Sigmoid colon (tissue), 7 donors: ENCODE results near the gene SLC47A2. TPM values are rescaled to one million over a fixed set of nuclear protein-coding genes. Genes with fewer than 3 reads are reported as not detected.

Experiments used
- DNase-seq: peaks from one replicate; pipeline ENCODE4 v3.0.0-alpha.2; 2019
- H3K27ac ChIP-seq, 4 donors: fragments of 200-600 bp; sonication (generic); one replicate each; pipeline ENCODE4 v1.5.1; 2016 to 2019; ENCODE audit warnings: mild to moderate bottlenecking in 1 of 4
- H3K27me3 ChIP-seq, 3 donors: fragments of 200-600 bp; sonication (generic); one replicate each; pipeline ENCODE4 v1.5.1; 2019; ENCODE audit warnings: mild to moderate bottlenecking in 1 of 3
- H3K36me3 ChIP-seq, 4 donors: fragments of 200-600 bp; sonication (generic); one replicate each; pipeline ENCODE4 v1.5.1; 2016 to 2019
- H3K4me1 ChIP-seq, 4 donors: fragments of 200-600 bp; sonication (generic); one replicate each; pipeline ENCODE4 v1.5.1; 2017 to 2019
- H3K4me3 ChIP-seq, 4 donors: fragments of 200-600 bp; sonication (generic); one replicate each; pipeline ENCODE4 v1.5.1; 2017 to 2019; ENCODE audit warnings: mild to moderate bottlenecking in 2 of 4, moderate library complexity in 1 of 4
- H3K9me3 ChIP-seq, 4 donors: fragments of 200-600 bp in 3 of 4; sonication (generic) in 3 of 4; one replicate each; pipeline versions ENCODE4 v1.5.1 to v1.6.1; 2013 to 2019
- EP300 ChIP-seq, 4 donors: sonication (generic); formaldehyde crosslinking; IDR thresholded peaks; one replicate each; pipeline ENCODE4 v1.6.1; 2017; ENCODE audit warnings: antibody characterized with exemption in 4 of 4
- POLR2A ChIP-seq, 2 donors: fragments of 450-650 bp; IDR thresholded peaks; one replicate each; pipeline ENCODE4 v1.6.1; 2016; ENCODE audit warnings: antibody characterized with exemption in 2 of 2, mild to moderate bottlenecking in 2 of 2, moderate library complexity in 2 of 2
- POLR2AphosphoS5 ChIP-seq, 4 donors: sonication (generic); formaldehyde crosslinking; IDR thresholded peaks; one replicate each; pipeline ENCODE4 v1.6.1; 2017; ENCODE audit warnings: antibody characterized with exemption in 4 of 4
- WGBS, 2 donors: extraction: QIAGEN DNeasy Blood & Tissue Kit; methylation state at CpG; one replicate each; pipeline ENCODE4 v1.1.7; 2013; 5-methylcytosine and 5-hydroxymethylcytosine counted together
- intact Hi-C: fragments of 100-400 bp; cut with DNase I; formaldehyde crosslinking; loops from one replicate; pipeline ENCODE4 v1.15.1; 2023
- polyA plus RNA-seq, 3 donors: library from polyadenylated mRNA; stranded (reverse); fragments of 200-250 nt; gene quantifications; one replicate each; pipeline ENCODE4 v1.2.3, GENCODE V29; 2013
- total RNA-seq, 4 donors: library from RNA; depleted of rRNA; stranded (reverse); fragments of >200 nt; gene quantifications; one replicate each; pipeline ENCODE4 v1.1.0, GENCODE V29; 2016
- TF ChIP-seq, protein P1 (sequence below), 4 experiments: fragments of 450-650 bp in 3 of 4; fragments of 200-600 bp in 1 of 4; IDR thresholded peaks; one replicate each; pipeline ENCODE4 v1.5.1; 2016 to 2019; ENCODE audit warnings: antibody characterized with exemption in 4 of 4, mild to moderate bottlenecking in 3 of 4, moderate library complexity in 2 of 4
- donor health status: healthy with polysubstance abuse.
- donor health status: Bipolar disorder and iron deficiency.
- donor health status: healthy.

The SLC47A2 gene
- total and polyA plus RNA-seq, 7 donors = 0.35 to 0.60 (median 0.46) TPM; not detected in 4

DNA sequence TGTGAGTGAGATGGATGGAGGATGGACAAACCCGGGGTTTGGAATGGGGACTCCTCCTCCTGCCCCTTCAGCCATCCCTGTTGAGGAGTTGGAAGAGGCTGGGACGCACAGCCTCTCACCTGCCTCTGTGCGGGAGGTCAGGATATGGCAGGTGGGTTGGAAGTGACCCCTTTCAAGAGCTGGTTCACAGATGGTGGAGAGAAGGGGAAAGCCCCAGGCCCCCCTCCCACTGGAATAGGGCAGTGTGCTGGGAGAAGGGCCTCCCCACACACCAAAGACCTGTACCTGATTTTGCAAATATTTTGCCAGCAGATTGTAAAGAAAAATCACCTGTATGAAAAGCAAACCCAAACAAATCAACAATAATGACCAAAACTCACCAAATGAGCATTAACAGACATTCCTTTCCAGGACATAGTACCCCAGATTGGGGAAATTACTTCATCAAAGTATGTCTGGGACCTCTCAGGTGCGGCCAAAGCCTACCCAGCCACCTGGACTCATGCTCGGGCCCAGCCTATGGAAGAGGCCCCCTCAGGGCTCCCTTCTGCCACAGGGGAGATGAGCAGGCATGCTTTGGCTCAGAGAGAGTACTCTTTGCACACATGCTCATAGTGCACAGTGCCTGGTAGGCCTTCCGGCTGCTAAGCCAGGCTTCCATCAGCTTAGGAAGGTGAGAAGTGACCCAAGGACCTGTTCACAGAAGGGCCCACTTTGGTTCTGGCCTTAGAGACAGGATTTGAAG lies 7.8 kb downstream of the SLC47A2 start:
- WGBS, 2 donors = 90 to 92% methylated on average over 6 of the region's 6 CpGs
- Histone ChIP-seq H3K9me3 (no peaks in the 10 kb centered on the region), H3K36me3 (no peaks in the 10 kb centered on the region), H3K27ac (no peak overlapping the region), H3K4me1 (peaks cover 0 to 10% (median 2%) of the 10 kb centered on the region in 4 donors), H3K27me3 (no peaks in the 10 kb centered on the region), H3K4me3 (no peak overlapping the region)
- DNase-seq = no peak
- no peak for TF ChIP-seq EP300 (IDR thresholded peaks at IDR 0.05)
- TF ChIP-seq, protein P1, sequence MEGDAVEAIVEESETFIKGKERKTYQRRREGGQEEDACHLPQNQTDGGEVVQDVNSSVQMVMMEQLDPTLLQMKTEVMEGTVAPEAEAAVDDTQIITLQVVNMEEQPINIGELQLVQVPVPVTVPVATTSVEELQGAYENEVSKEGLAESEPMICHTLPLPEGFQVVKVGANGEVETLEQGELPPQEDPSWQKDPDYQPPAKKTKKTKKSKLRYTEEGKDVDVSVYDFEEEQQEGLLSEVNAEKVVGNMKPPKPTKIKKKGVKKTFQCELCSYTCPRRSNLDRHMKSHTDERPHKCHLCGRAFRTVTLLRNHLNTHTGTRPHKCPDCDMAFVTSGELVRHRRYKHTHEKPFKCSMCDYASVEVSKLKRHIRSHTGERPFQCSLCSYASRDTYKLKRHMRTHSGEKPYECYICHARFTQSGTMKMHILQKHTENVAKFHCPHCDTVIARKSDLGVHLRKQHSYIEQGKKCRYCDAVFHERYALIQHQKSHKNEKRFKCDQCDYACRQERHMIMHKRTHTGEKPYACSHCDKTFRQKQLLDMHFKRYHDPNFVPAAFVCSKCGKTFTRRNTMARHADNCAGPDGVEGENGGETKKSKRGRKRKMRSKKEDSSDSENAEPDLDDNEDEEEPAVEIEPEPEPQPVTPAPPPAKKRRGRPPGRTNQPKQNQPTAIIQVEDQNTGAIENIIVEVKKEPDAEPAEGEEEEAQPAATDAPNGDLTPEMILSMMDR (IDR thresholded peaks at IDR 0.05) = no peak
- intact Hi-C loops = no loop called here

DNA sequence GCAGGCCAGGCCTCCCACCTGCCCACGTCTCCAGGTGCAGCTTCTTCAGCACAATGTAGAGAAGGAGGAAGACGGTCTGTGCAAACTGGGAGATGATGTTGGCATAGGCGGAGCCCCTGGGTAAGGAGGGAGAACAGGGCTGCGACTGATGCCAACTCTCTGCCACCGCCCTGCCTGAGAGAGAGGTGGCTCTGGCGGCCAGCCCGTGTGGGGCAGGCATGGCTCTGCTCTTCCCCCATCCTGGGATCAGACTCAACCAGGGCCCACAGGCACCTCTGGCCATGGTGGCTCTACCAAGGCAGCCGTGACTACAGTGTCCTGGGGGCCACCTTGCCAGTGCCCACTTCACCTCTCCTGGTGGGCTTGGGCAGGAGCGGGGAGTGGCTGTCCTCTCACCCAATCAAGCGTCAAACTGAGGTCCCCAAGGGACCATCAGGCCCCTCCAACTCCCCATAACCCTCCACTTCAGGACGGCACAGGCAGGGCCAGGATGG lies 8.6 kb downstream of the SLC47A2 start:
- no peaks in the 10 kb centered on the region for H3K27me3 ChIP-seq
- TF ChIP-seq, protein P1 (IDR thresholded peaks at IDR 0.05) = no peak
- TF ChIP-seq POLR2AphosphoS5 (IDR thresholded peaks at IDR 0.05) = no peak
- no peak overlapping the region for H3K27ac ChIP-seq
- peaks cover 0 to 12% (median 2%) of the 10 kb centered on the region in 4 donors for H3K4me1 ChIP-seq
- DNase-seq = no peak
- H3K36me3 ChIP-seq = no peaks in the 10 kb centered on the region
- 44 to 82% methylated on average over 11 of the region's 11 CpGs for WGBS, 2 donors
- no peak overlapping the region for H3K4me3 ChIP-seq
- no peaks in the 10 kb centered on the region for H3K9me3 ChIP-seq
- intact Hi-C loops = no loop called here

DNA sequence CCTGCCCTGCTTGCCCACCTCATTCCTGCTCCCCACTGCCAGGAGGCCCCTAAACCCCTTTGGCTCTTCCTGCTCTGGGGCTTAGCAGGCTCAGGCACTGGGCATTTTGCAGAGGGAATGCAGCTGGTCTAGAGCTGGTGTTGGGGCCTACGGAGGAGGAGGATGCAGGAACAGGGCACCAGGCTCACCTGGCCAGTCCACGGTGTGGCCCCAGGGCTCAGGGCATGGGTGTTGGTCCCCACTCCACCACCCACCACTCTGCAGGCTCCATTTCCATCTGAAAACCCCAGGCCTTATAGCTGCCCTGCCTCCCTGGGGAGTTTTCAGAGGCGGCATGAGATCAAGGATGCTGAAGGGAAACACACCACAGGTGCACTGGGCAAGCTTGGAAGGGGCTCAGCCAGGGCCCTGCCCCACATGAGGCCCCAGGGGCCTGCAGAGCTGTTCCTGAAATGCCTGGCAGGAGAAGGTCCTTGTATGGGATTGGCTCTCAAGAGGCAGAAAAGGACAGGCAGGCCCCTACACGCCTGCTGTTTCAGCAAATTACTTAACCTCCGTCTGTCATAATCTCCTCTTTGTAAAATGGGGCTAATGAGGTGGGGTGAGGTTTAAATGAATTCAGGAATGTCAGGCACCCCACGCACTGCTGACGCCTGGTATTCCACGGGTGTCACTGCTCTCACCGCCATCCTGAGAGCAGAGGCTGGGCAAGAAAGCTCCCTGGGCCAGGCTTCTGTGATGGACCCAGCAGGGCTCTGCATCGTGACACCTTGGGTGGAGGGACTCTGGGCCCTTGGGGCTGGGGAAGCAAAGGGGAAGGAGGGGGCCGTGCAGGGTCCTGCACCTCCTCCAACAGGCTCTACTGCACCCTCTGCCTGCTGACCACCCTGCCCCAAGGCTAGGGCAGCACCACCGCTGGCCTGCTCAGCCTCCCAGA lies 9.3 kb downstream of the SLC47A2 start:
- intact Hi-C loops = no loop called here
- DNase-seq = no peak
- Histone ChIP-seq H3K27ac (no peak overlapping the region), H3K4me3 (no peak overlapping the region), H3K4me1 (peaks cover 0 to 12% (median 2%) of the 10 kb centered on the region in 4 donors), H3K27me3 (no peaks in the 10 kb centered on the region), H3K36me3 (no peaks in the 10 kb centered on the region), H3K9me3 (no peaks in the 10 kb centered on the region)
- 87 to 91% methylated on average over 12 of the region's 12 CpGs for WGBS, 2 donors
- TF ChIP-seq POLR2A (IDR thresholded peaks at IDR 0.05) (no peak), EP300 (IDR thresholded peaks at IDR 0.05) (no peak), POLR2AphosphoS5 (IDR thresholded peaks at IDR 0.05) (no peak)
- TF ChIP-seq, protein P1 (IDR thresholded peaks at IDR 0.05) = no peak

DNA sequence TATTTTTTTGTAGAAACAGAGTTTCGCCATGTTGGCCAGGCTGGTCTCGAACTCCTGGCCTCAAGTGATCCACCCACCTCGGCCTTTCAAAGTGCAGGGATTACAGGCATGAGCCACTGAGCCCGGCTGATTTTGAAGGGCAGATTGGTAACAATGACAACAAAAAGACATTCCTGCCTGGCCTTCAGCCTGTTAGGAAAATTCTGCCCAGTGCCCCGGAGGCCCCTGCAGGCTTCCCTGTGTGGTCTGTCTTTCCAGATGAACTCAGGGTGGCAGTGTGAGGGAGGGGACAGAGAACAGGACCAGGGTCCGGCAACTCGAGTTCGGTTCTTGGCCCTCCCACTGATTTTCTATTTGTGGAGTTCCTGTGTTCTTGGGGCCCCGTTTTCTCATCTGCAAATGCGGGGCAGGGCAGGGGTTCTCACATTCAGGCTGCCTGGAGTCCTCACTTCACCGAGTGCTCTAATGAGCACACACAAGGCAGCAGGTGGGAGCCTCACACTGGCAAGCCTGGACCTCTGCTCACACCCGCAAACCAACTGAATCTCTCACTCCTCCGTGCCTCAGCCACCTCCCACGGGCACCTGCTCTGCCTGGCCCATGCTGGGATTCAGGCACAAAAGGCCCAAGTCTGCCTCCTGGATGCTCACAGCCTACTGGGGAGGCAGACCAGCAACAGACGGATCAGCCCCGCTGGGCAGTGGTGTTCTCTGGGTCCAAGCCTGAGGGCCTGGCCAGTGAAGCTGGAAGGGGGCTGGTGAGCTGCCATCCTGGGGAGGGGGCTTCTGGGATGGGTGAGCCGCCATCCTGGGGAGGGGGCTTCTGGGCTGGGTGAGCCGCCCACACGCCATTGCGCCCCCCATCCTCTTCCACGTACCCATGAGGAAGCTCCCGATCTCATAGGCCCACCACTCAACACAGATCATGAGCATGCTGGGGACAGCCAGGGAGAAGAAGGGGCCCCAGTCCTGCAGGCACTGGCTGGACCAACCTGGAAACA lies 10.3 kb downstream of the SLC47A2 start:
- intact Hi-C loops = no loop called here
- H3K36me3 ChIP-seq = no peaks in the 10 kb centered on the region
- no peak for DNase-seq
- H3K4me3 ChIP-seq = no peak overlapping the region
- no peak overlapping the region for H3K27ac ChIP-seq
- 92% methylated on average over 22 of the region's 22 CpGs for WGBS, 2 donors
- no peaks in the 10 kb centered on the region for H3K9me3 ChIP-seq
- no peaks in the 10 kb centered on the region for H3K27me3 ChIP-seq
- TF ChIP-seq EP300 (IDR thresholded peaks at IDR 0.05) (no peak), POLR2A (IDR thresholded peaks at IDR 0.05) (no peak), POLR2AphosphoS5 (IDR thresholded peaks at IDR 0.05) (no peak)
- TF ChIP-seq, protein P1 (IDR thresholded peaks at IDR 0.05) = no peak
- peaks cover 0 to 12% (median 2%) of the 10 kb centered on the region in 4 donors for H3K4me1 ChIP-seq
